SK-N-SH treated with all-trans-retinoic acid at 6 μM for 48 hours (cell line): Measurements from ENCODE around the gene KCNMA1.

Source experiments
- ATAC-seq: fragments of 200-7000 bp; cut with Tn5 transposase; 3 replicates; pipeline ENCODE4 v1.9.1; 2020; ENCODE audit warnings: mild to moderate bottlenecking, moderate library complexity
- ARNTL ChIP-seq: fragments of 450-650 bp; formaldehyde crosslinking; IDR thresholded peaks from 2 replicates; pipeline ENCODE4 v1.5.0; 2020; ENCODE audit warnings: low read depth, mild to moderate bottlenecking, moderate library complexity, borderline replicate concordance
- BACH2 ChIP-seq: fragments of 250-450 bp; sonication (Bioruptor Pico); IDR thresholded peaks from 2 replicates; pipeline ENCODE4 v1.9.0; 2021; ENCODE audit warnings: mild to moderate bottlenecking, borderline replicate concordance
- CREB5 ChIP-seq: fragments of 250-450 bp; sonication (Bioruptor Pico); IDR thresholded peaks from 2 replicates; pipeline ENCODE4 v1.5.1; 2020; ENCODE audit warnings: low read depth, mild to moderate bottlenecking, moderate library complexity
- CSDC2 ChIP-seq: fragments of 250-450 bp; sonication (Bioruptor Pico); IDR thresholded peaks from 2 replicates; pipeline ENCODE4 v1.5.0; 2020; ENCODE audit warnings: mild to moderate bottlenecking, moderate library complexity
- CSRNP3 ChIP-seq: fragments of 250-450 bp; sonication (Bioruptor Pico); IDR thresholded peaks from 2 replicates; pipeline ENCODE4 v1.5.1; 2021; ENCODE audit warnings: mild to moderate bottlenecking, moderate library complexity
- GLIS3 ChIP-seq: fragments of 250-450 bp; sonication (Bioruptor Pico); IDR thresholded peaks from 2 replicates; pipeline ENCODE4 v1.5.0; 2020; ENCODE audit warnings: mild to moderate bottlenecking, moderate library complexity
- ISL1 ChIP-seq: fragments of 250-450 bp; sonication (Bioruptor Pico); IDR thresholded peaks from 2 replicates; pipeline ENCODE4 v2.1.2; 2022; ENCODE audit warnings: mild to moderate bottlenecking, moderate library complexity
- OSR1 ChIP-seq: fragments of 250-450 bp; sonication (Bioruptor Pico); IDR thresholded peaks from 2 replicates; pipeline ENCODE4 v1.8.0; 2022; ENCODE audit warnings: moderate library complexity, mild to moderate bottlenecking, inconsistent platforms
- POU6F1 ChIP-seq: fragments of 250-450 bp; sonication (Bioruptor Pico); IDR thresholded peaks from 2 replicates; pipeline ENCODE4 v1.8.0; 2021; ENCODE audit warnings: low read depth, mild to moderate bottlenecking, moderate library complexity, borderline replicate concordance
- PPARA ChIP-seq: fragments of 250-450 bp; sonication (Bioruptor Pico); IDR thresholded peaks from 2 replicates; pipeline ENCODE4 v1.5.0; 2020; ENCODE audit warnings: mild to moderate bottlenecking, borderline replicate concordance
- RARB ChIP-seq: fragments of 250-450 bp; sonication (Bioruptor Pico); IDR thresholded peaks from 2 replicates; pipeline ENCODE4 v1.8.0; 2021; ENCODE audit warnings: mild to moderate bottlenecking, moderate library complexity
- SNAI2 ChIP-seq: fragments of 250-450 bp; sonication (Bioruptor Pico); IDR thresholded peaks from 2 replicates; pipeline ENCODE4 v1.5.0; 2020; ENCODE audit warnings: mild to moderate bottlenecking, moderate library complexity
- TCF4 ChIP-seq: fragments of 250-450 bp; sonication (Bioruptor Pico); IDR thresholded peaks from 2 replicates; pipeline ENCODE4 v1.8.0; 2021; ENCODE audit warnings: mild to moderate bottlenecking, moderate library complexity, borderline replicate concordance
- TOX ChIP-seq: fragments of 250-450 bp; sonication (Bioruptor Pico); IDR thresholded peaks from 2 replicates; pipeline ENCODE4 v1.8.0; 2021; ENCODE audit warnings: mild to moderate bottlenecking, moderate library complexity, borderline replicate concordance
- TSHZ2 ChIP-seq: fragments of 250-450 bp; sonication (Bioruptor Pico); IDR thresholded peaks from 2 replicates; pipeline ENCODE4 v1.5.0; 2020; ENCODE audit warnings: mild to moderate bottlenecking, moderate library complexity
- ZC3H10 ChIP-seq: fragments of 250-450 bp; sonication (Bioruptor Pico); IDR thresholded peaks from 2 replicates; pipeline ENCODE4 v1.5.1; 2021; ENCODE audit warnings: mild to moderate bottlenecking, moderate library complexity
- ZFP30 ChIP-seq: fragments of 450-650 bp; formaldehyde crosslinking; IDR thresholded peaks from 2 replicates; pipeline ENCODE4 v1.5.0; 2022; ENCODE audit warnings: mild to moderate bottlenecking, moderate library complexity
- ZNF565 ChIP-seq: fragments of 450-650 bp; formaldehyde crosslinking; conservative IDR thresholded peaks from 2 replicates; pipeline ENCODE4 v1.5.0; 2020; ENCODE audit warnings: low read depth, mild to moderate bottlenecking, moderate library complexity
- ZNF70 ChIP-seq: fragments of 450-650 bp; formaldehyde crosslinking; IDR thresholded peaks from 2 replicates; pipeline ENCODE4 v1.5.0; 2020; ENCODE audit warnings: mild to moderate bottlenecking, moderate library complexity

KCNMA1 gene

GRCh38 chr10:77310288-77310840 is 327.2 kb downstream of the KCNMA1 start:
- ATAC-seq = no peak
- TF ChIP-seq TOX (CRISPR knock-in tag) = no peak
- TF ChIP-seq ZFP30 (CRISPR knock-in tag) = no peak

DNA sequence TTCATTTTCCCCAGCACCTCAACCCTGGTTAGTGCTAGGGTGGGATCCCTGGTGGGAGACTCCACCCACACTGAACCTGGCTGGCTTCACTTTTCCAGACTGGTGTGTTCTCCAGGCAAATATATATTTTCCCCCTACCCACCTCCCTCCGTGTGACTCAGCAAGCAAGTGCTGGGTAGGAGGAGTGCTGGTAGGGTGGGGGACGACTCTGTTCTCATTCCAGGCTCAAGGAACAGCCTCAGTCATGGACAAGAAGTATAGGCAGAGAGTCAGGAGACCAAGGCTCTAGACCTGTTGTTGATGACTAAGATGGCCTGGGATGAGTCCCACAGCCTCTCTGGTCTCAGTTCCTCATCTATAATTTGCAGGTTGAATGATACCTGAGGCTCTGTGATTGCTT is 328.1 kb downstream of the KCNMA1 start:
- no peak for ATAC-seq
- TF ChIP-seq PPARA (CRISPR knock-in tag) = no peak
- no peak for TF ChIP-seq GLIS3 (CRISPR knock-in tag)
- TF ChIP-seq OSR1 (CRISPR knock-in tag) = no peak
- no peak for TF ChIP-seq TSHZ2 (CRISPR knock-in tag)
- no peak for TF ChIP-seq ZNF70 (CRISPR knock-in tag)
- no peak for TF ChIP-seq POU6F1 (CRISPR knock-in tag)
- no peak for TF ChIP-seq ZNF565 (CRISPR knock-in tag)

GRCh38 chr10:77309092-77309491 is 328.5 kb downstream of the KCNMA1 start:
- no peak for ATAC-seq
- TF ChIP-seq ZNF70 (CRISPR knock-in tag) (no peak), CSRNP3 (CRISPR knock-in tag) (no peak), ZC3H10 (CRISPR knock-in tag) (no peak), POU6F1 (CRISPR knock-in tag) (no peak), TCF4 (CRISPR knock-in tag) (no peak), ZNF565 (CRISPR knock-in tag) (no peak), GLIS3 (CRISPR knock-in tag) (no peak), ISL1 (CRISPR knock-in tag) (no peak), SNAI2 (CRISPR knock-in tag) (no peak), PPARA (CRISPR knock-in tag) (no peak), CREB5 (no peak), CSDC2 (CRISPR knock-in tag) (no peak), RARB (CRISPR knock-in tag) (no peak), BACH2 (CRISPR knock-in tag) (no peak), ARNTL (CRISPR knock-in tag) (no peak), ZFP30 (CRISPR knock-in tag) (no peak)
- TF ChIP-seq, all 23 proteins: peak for 0
